Activated CD4-positive, CD25-positive, alpha-beta regulatory T cell (primary cell): ENCODE measurements around the gene LDLRAD3.
A peak's percentile ranks its signal among the peaks of the same experiment; 100 is the strongest.

Experiments used
- DNase-seq, 4 experiments: peaks; one replicate each; lab custom pipeline; 2025; lab: John Stamatoyannopoulos, UW

Gene LDLRAD3

DNA sequence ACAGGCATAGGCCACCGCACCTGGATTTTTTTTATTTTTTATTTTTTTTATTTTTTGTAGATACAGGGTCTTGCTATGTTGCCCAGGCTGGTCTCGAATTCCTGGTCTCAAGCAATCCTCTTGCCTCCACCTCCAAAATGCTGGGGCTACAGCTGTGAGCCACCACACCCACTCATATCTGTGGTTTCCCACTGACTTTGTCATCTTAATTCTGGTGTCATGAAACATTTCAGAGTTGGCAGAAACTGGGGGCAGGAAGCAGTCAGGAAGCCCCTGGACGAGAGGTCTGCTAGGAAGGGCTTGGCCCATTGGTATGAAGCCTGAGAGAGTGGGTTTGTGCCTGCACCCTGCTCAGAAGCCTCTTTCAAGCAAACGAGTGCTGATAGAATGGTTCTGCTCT lies 296.3 kb downstream of the LDLRAD3 start:
- no peak for DNase-seq

DNA sequence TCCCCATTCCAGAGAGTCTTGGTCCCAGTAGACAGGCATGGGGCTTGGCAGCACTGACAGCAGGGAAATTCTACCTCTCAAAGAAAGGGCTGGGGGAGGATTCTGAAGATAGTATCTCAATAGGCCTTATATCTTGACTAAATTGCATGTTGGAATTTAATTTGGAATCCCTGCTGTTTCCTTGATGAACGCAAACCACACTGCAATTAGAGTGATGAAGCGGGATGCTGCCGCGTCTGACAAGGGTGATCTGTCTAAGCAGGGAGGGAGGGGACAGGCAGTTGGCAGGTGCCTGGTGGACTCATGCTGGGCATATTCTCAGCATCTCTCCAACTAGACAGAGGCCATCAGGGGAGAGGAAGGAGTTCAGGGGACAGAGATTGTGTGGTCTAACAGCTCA lies 296.9 kb downstream of the LDLRAD3 start:
- no peak for DNase-seq

DNA sequence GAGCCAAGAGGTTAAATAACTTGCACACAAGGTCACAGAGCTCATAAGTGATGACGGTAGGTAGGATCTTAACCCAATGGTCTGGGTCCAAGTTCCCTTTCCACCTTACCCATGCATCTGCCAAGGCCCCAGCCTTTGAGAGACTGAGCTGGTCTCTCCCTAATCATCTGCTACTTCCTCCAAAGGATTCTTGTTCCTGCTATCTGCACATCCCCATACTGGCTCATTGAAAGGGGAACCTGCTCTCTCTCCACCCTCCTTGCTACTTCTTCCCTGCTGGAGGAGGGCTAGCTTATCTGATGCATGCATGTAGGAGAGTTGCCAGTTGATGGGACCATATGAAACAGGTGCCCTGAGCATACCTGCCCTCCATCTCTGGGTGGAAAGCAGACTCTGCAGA lies 297.6 kb downstream of the LDLRAD3 start:
- no peak for DNase-seq

DNA sequence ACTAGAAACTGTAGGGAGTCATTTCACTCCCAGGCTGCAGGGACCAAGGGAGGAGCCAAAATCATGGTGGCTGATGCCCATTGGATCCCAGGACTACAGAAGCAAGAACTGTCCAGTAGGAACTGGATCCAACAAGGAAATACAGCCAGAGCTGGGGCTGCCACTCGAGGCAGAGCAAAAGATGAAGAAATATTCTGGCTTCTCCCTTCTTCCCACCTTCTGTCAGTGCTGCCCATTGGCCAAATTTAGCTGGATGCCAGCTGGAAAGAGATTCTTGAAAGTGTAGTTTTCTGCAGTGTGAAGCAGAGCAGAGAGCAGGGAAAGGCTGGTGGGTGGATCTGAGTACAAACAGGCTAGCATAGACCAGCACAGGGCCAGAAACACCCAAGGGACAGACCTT lies 299.8 kb downstream of the LDLRAD3 start:
- no peak for DNase-seq

DNA sequence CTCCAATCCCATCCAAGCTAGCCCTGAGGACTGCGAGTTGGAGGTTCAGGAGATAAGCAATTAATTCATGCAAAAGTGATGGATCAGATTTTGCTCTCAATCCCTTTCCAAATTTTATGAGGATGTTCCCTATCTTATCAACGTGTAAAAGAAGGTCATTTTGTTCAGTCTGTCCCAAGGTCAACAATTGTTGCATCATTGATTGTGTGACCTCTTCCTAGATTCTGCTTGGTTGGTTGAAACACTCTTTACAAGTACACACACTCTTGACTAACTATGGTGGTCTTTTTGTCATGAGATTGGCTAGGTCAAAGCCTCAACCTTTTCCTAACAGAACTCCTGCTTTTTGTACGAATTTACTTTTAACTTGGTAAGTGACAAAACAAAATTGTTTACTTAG lies 303.6 kb downstream of the LDLRAD3 start:
- no peak for DNase-seq

DNA sequence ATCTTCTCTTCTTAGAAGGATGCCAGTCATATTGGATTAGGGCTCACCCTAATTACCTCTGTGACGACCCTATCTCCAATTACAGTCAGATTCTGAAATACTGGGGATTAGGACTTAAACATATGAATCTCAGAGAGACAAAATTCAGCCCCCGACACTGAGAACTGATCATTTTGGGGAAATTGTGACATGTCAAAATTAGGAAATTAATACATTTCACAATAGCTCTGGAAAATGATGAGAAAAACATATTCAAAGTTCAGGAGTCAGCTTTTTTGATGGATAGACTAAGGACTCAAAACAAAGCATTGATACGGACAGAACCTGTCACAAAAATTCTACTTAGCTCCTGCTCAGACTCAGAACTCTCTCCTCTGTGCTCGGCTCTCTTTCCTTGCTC lies 304.6 kb downstream of the LDLRAD3 start:
- DNase-seq = no peak

DNA sequence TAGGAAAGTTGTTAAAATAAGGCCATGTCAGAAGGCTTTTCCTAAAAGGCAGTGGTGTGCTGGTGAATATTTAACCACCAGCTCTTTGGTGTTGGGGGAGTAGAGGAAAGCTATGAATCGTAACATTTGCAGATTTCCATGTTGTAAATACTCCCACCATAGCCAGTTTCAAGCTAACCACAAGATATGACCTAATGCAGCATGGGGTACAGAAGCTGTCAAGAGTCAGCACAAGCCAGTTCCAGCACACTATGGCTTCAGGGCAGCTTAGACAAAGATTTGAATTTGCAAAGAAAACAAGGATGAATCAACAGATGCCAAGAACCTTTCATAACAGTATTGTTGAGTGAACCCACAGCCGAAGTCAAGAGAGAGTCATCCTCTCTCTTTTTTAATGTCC lies 305.4 kb downstream of the LDLRAD3 start:
- no peak for DNase-seq

DNA sequence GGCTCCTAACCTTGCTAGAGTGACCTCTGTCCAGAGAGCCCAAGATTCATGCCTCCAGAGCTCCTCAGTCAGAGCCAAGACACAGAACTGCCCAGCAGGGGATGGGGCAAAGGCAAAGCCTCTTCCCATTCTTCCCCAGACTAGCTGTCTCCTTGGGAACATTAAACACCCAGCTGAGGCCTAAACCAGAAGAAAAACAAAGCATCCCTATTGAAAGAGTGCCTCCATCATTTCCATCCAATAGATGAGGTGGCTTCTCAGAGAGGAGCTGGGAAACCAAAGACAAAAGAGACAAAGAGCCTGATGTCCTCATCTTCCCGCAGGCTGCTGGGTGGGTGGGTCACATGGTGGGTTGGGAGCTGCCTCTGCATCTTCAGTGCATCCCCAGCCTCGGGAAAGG lies 308.0 kb downstream of the LDLRAD3 start:
- no peak for DNase-seq

DNA sequence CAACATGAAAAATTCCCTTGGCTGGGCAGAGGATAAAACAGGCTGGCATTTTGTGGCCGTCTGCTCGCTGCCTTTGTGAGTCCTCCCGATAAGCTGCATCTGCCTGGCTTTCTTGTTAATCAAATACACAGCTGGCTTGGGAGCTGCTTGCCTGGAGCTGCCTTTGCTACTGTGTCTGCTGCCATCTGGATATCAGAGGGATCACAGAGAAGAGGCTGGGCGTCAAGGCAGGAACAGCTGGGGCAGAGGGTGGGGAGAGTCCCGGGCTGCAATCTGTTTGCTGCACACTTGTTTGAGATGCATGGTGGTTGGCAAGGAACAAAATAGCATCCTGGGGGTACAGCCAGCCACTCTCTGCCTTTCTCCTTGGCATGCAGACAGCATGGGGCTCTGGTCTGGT lies 309.4 kb downstream of the LDLRAD3 start:
- no peak for DNase-seq

DNA sequence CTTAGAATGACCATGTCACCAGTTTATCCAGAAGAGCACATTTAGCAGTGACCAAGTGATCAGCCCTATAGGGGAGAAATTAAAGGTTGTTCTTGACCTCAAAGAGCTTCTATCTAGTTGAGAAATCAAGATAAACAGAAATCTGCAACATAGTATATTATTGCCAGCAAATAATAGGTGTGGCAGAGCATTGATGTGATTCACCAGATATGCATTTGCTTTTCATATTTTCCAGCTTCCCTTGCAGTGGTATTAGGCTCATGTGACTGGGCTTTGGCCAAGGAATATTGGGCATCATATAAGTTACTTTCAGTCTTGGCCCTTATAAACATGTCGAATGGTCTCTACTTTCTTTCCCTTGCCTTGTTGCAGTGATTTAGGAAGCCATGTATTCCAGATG lies 310.9 kb downstream of the LDLRAD3 start:
- DNase-seq = no peak

DNA sequence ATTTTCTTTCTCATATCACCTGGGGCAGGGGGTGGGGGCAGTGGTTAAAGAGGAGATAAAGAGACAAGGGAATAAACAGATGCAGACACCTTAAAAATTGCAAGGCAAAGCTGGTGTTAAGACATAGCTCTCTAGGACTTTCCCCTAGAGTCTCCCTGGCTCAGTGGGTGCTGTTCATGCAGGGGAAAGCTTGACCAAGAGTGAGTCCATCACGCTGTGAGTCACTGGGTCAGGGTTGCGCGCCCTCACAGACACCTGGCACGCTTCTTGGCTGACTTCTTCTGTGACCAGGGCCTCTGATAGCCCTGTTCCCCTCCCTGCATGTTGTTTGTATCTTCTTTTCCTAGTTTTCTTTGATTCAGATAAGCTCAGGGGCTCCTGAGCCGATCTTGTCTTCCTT lies 313.5 kb downstream of the LDLRAD3 start:
- no peak for DNase-seq

DNA sequence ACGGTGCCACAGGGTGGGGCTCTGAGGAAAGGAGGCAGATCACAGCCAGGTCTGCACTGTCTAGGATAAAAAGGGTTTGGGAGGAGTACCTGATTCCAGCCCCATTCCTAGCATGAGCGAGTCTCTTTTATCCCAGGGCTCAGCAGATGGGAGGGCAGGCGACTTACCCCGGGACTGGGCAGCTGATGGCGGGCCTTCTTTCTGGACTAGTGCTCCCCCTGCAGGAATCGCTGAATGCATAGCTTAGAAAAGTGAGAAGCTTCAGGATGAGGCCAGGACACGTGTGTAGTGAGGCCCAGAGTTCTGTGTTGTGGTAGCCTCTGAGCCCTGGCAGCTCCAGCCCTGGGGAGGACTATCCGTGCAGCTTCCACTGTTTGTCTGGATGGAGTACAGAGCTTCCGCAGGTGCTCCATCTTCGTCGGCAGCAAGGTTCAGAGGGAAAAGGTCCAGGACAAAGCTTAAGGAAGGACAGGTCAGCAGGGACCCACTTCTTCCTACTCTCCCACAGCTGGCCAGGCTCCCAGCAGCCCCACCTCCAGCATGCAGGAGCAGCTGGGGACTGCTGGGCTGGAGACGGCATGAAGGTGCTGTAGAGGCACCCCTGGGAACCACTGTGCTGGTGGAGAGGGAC lies 315.0 kb downstream of the LDLRAD3 start:
- DNase-seq = no peak

DNA sequence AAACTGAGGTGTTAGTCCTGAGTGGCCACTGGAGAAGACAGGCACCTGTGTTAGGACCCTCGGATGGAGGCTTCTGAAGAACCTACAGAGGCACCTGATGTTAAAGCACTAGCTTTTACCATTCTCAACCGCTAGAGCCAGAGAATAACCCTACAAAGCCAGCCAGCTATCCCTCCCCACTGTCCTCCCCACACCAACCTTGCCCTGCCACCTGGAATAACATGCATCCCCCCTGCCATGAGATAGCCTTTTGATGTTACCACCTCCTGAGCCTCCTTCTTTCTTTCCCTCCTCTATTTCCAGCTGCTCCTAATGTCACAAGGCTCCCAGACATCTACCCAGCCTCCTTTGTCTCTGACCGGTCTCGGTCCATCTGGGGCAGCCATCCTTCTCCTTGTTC lies 317.2 kb downstream of the LDLRAD3 start:
- DNase-seq = no peak

DNA sequence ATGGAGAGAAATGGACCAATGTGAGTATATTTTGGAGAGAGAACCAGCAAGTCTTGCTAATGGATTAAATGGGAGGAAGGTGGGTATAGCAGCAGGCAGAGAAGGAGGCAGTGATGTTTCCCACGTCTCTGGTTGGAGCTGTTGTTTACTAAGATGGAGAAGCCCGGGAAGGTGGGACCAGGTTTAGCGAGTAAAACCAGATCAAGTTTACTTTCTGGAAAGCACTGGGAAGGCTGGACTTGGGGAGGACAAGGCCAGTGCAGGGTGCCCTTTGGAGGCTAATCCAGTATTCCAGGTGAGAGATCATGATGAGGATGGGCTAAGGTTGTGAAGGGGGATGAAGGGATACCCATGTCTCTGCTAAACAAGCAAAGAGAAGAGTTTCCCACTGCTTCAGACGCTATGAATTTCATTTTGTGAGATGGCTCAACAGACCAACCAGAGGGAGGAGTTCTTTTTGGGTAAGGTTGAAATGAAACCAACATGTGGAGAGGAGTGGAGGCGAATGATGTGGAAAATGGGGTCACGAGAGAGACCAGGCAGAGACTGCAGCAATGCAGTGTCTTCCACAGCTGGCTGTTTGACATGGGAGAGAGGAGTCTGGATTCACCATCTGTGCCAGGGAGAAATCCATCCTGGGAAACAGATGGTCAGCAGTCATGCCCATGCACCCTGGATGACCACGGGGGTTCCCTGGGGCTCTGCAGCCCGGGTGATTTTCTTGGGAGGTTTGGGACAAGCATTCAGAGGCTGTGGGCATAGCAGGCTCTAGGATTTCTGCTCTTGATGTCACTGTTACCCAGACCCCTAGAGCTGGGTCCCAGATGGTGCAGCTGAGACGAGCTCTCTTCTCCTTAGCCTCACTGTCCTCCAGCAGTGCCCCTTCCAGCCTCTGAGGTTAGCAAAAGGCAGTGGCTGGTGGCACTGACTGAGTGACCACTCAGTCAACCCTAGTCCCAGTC lies 320.4 kb downstream of the LDLRAD3 start:
- DNase-seq = no peak

DNA sequence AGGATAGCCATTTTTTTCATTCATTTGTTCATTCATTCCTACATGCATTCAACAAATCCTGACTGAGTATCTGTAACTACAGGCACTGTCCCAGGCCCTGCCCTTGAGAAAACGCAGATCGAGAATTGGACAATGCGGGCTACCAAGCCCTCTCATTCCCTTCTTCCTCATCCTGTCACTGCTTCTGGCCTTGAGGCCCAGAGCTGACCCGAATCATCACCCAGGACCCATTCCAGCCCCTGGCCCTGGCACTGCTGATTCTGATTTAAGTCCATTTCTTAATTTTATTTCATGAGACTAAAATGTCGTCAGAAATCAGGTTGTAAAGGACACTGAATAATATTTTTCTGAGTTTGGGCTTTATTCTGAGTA lies 321.1 kb downstream of the LDLRAD3 start:
- DNase-seq = no peak

DNA sequence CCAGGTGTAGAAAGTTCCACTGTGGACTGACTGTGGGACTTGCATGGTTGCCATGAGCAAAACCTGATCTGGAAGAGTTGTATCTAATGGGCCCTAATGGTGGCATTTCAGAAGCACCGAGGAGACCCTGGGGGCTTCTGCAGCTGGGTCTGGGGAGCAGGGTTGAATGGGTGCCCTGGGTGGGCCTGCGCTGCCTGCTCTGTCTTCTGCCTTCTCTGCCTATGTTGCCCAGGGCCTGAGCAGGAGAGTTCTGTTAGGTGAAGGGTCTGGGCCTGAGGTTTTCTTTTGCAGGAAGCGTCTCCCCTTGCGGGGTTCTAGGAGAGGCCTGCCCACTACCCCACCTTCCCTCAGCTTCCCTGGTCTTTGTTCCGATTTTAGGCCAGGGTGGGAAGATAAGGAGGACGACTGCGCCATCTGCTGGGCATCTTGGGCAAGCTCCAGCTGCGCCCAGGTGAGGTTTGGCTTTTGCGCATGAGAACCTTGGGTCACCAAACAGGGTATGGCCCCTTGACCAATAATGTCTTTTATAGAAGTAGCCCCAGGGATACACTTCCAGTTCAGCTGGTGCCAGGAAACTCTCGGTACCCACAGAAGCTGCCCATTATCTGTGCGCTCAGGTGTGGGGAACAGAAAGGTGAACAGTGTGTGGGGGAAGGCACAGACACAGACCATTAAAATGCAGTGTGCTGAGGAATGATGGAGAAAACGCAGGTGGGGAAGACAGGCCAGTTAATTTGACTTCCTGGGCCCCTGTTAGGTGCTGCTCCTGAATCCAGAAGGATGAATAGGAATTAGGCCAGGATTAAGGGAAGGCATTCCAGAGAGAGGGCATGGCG lies 322.1 kb downstream of the LDLRAD3 start:
- peak in 2 of 4 experiments; percentile 2 to 15 for DNase-seq

DNA sequence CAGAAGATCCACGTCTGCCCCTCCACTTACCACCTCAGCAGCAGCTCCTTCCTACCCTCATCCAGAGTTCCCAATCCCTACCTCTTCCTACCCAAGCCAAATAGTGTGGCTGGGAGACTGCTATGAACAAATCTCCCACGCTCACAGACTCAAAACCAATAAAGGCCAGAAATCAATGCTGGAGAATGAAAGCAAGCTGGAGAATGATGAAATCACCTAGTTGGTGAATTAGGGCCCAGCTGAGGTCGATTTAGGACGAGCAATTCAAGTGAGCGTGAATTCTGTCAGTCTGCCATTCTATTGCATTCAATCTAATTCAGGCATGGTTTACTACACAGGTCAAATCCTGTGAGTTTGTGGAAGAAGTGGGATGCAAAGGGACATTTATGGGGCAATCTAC lies 322.9 kb downstream of the LDLRAD3 start:
- DNase-seq = no peak

DNA sequence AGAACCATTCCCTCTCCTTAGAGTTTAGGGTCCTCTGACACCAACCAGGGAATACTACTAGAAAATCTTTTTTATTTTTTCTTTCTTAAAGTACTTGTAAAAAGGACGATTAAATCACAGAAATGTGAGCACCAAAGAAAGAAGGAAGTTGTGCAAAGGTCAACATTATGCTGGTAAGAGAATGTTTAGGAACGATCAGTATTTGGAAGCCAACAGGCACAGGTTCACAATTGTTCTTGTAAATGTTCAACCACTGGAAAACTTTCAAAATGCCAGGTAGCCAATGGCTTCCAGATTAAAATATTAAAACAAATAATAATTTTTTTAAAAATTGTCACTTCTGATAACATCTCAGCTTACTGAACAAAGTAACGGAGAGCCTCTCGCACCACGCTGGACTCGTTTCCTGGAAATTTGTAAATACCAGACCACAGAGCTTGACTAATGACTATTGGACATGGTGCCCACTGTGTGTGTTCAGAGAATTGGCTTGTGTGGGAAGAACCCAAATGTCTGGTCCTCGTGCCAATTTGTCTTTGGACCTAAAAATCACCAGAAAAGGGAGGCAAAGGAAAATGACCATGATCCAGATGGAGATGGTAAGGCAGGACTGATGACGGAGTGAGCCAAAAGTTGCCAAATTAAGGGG lies 324.6 kb downstream of the LDLRAD3 start:
- DNase-seq = no peak

DNA sequence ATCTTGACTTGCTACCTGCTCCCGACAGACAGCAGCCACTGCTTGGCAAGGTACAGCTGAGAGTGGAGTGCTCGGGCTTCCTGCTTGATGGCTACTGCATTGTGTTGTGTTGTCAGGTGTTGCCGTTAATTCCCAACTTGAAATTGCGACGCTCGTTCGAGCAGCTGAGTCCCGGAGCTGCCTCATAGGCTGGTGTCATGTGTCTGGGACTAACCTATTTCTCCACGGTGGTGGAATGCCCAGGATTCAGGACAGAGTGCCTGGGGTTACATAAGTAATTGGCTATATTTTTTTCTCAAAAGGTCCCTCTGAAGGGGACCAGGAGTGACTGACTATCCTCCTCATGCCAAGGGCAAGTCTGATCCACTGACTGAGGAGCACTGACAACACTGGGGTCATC lies 326.8 kb downstream of the LDLRAD3 start:
- DNase-seq = no peak

DNA sequence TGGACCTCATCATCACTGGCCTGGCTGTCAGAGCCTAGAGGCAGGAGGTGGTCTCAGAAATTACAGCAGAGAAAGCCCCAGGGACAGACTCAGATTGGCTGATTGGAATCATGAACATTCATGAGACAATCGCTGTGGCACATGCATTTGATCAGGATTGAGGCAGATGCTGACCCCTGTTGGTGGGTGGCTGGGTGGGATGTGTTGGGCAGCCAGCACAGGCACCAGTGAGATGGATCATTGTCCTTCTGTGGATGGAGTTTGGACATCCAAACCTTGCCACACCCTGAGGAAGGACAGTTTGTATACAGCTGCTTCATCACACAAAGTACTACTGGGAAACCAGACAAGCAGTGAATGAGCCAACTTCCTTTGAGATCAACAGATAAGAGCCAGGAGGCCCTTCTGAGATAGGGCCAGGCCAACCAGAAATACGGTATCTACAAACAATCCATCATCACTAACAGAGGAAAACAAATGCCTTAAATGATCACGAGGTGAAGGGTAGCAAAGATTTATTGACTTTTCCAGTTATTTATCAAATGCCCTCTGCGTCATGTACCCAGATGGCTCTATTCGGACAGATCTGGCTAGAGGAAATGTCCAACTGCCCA lies 328.0 kb downstream of the LDLRAD3 start:
- DNase-seq = no peak

DNA sequence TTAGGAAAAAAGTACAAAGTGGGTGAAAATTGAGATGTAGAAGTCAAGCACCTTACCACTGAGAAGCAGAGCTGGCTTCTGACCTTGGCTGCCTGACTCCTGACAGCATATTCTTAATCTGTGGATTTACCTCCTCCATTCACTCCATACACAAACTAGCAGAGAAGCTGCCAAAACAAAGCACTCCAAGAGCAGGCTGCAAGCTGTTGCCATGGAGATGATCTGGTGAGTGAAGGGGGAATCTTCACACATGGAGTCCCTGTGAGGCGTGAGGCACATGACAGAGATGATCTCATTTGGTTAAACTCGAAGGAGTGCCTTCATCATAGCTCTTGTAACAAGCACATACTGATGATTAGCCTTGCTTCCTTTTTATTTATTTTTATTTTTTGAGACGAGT lies 329.2 kb downstream of the LDLRAD3 start:
- DNase-seq = no peak

DNA sequence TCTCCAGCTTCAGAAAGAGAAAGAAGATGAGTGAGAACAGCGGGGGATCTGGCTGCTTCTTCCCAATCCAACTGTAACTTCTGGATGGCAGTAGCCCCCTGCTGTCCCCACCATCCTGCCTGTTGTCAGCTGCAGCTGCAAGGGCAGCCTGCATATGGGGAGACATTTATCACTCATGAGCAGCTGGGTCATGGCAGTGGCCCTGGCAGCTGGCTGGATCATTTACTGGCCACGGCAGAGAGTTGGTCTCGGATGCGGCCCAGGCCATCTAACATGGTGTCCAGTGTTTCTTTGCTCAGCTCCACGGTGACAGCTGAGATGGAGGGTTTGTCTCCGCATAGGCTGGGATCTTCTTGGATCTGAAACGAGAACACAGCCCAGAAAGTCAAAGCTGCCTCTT lies 330.6 kb downstream of the LDLRAD3 start:
- DNase-seq = no peak
